Activated gamma-delta T cell treated with Interleukin-2 at 50 U/mL for 16 hours (primary cell): Measurements from ENCODE around the gene MAGEB1.

ENCODE experiments used
- DNase-seq: peaks from one replicate; pipeline ENCODE4 v3.0.0-alpha.2; 2020

The MAGEB1 gene

DNA sequence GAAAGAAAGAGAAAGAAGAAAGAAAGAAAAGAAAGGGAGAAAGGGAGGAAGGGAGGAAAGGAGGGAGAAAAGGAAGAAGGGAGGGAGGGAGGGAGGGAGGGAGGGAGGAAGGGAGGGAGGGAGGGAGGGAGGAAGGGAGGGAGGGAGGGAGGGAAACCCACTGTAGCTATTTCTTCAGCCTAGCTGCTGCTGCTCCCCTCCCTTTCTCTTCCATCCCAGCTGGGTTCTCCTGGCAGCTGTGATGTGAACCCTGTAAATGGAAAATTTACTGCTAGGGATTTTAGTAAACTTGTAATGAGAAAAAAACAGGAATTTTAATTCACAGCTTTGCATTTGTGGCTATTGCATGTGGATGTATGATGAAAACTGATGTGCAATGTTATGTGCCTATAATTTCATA is 54.3 kb downstream of the MAGEB1 start:
- no peak for DNase-seq
